EL (cell line): ENCODE results near the gene NUFIP2.
"Not testable (repeated sequence)": the region's sequence is repeated elsewhere in the genome, so short reads cannot be mapped to it uniquely, and the experiment has no call there.

Experiments used
- DNase-seq: peaks from one replicate; pipeline ENCODE4 v3.0.0-alpha.2; 2016

NUFIP2 gene

GRCh38 chr17:29293890-29294579 lies at the start of gene NUFIP2:
NUFIP2 (minus strand) TSS chr17:29294148; CDS start chr17:29294059, 89 bp downstream.
- DNase-seq: peak; percentile 99

- DNase-seq: no peak
Measured at GRCh38 chr17:29342158-29342765, 48.3 kb upstream of the NUFIP2 start.

GRCh38 chr17:29341726-29342125 lies 47.8 kb upstream of the NUFIP2 start:
- DNase-seq: peak; percentile 32

GRCh38 chr17:29339016-29339415 lies 45.1 kb upstream of the NUFIP2 start:
- DNase-seq: not testable (repeated sequence)

GRCh38 chr17:29331708-29332085 lies 37.7 kb upstream of the NUFIP2 start:
- no peak for DNase-seq

- DNase-seq: no peak
Measured at GRCh38 chr17:29331075-29331707, 37.2 kb upstream of the NUFIP2 start.

GRCh38 chr17:29327412-29327811 lies 33.5 kb upstream of the NUFIP2 start:
- no peak for DNase-seq

- DNase-seq: no peak
Measured at GRCh38 chr17:29326023-29326813, 32.3 kb upstream of the NUFIP2 start.

GRCh38 chr17:29322363-29322762 lies 28.4 kb upstream of the NUFIP2 start:
- DNase-seq: no peak

- no peak for DNase-seq
Measured at GRCh38 chr17:29303386-29303785, 9.4 kb upstream of the NUFIP2 start.

GRCh38 chr17:29299031-29299430 lies 5.1 kb upstream of the NUFIP2 start:
- DNase-seq: no peak

GRCh38 chr17:29295420-29295819 lies 1.5 kb upstream of the NUFIP2 start:
- DNase-seq: no peak

- DNase-seq: no peak
Measured at GRCh38 chr17:29294580-29294900, 592 bp upstream of the NUFIP2 start.

GRCh38 chr17:29292992-29293889 lies 707 bp downstream of the NUFIP2 start:
- DNase-seq: peak; percentile 69

- DNase-seq: peak; percentile 54
Measured at GRCh38 chr17:29292071-29292991, 1.6 kb downstream of the NUFIP2 start.

GRCh38 chr17:29291163-29291752 lies 2.7 kb downstream of the NUFIP2 start:
- peak; percentile 78 for DNase-seq

GRCh38 chr17:29289852-29290251 lies 4.1 kb downstream of the NUFIP2 start:
- no peak for DNase-seq

- no peak for DNase-seq
Measured at GRCh38 chr17:29283961-29284360, 10.0 kb downstream of the NUFIP2 start.

GRCh38 chr17:29283496-29283895 lies 10.5 kb downstream of the NUFIP2 start:
- peak; percentile 19 for DNase-seq

GRCh38 chr17:29279397-29280070 lies 14.4 kb downstream of the NUFIP2 start:
- DNase-seq: no peak
